ENCODE measurements around the gene PTPRR. TPM values are rescaled to one million over a fixed set of nuclear protein-coding genes. Genes with fewer than 3 reads are reported as not detected.
"Not testable (repeated sequence)": the region's sequence is repeated elsewhere in the genome, so short reads cannot be mapped to it uniquely, and the experiment has no call there.

PTPRR gene
- total RNA-seq, 4 donors from 2014 or later = 0.12 to 0.67 (median 0.45) TPM

DNA sequence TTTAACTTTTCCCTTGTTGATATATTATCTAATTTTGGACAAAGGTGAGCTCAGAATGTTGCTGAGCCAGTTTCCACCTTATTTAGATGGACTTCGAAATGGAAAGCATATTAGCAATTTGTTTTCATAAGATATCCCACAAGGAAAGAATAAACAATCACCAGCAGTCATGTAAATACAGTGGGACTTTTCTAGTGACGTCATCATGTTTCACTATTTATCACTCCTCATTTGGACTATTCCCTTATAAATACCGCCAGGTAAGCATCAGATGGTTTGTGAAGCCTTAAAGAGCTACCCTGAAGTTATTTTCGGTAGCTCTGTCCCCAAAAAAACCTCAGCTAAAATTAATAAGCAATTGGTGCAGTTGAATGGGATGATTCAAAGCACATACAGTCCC lies 110.7 kb downstream of the PTPRR start:
- H3K4me3 ChIP-seq = no peak overlapping the region
- TF ChIP-seq POLR2A (IDR thresholded peaks at IDR 0.05) (no peak), EP300 (IDR thresholded peaks at IDR 0.05) (no peak), CTCF (IDR thresholded peaks at IDR 0.05) (no peak), POLR2AphosphoS5 (IDR thresholded peaks at IDR 0.05) (no peak)
- H3K9me3 ChIP-seq = peaks cover 0 to 12% (median 0%) of the 10 kb centered on the region in 3 donors
- ATAC-seq = no peak
- H3K27me3 ChIP-seq = no peaks in the 10 kb centered on the region
- no peaks in the 10 kb centered on the region for H3K4me1 ChIP-seq
- no peak overlapping the region for H3K27ac ChIP-seq
- WGBS, 2 donors (ENCODE audit: low coverage in 1 of 2) = 56 to 68% methylated on average over 4 of the region's 4 CpGs
- no peaks in the 10 kb centered on the region for H3K36me3 ChIP-seq

GRCh38 chr12:70807993-70808392 lies 112.5 kb downstream of the PTPRR start:
- not testable (repeated sequence) for ATAC-seq, H3K27ac ChIP-seq, H3K9me3 ChIP-seq, H3K4me3 ChIP-seq, H3K36me3 ChIP-seq, H3K4me1 ChIP-seq, H3K27me3 ChIP-seq
- 45% methylated on average over 2 of the region's 2 CpGs; no CpG with 5 or more reads in 1 of the 2 donors for WGBS, 2 donors (ENCODE audit: low coverage in 1 of 2)

DNA sequence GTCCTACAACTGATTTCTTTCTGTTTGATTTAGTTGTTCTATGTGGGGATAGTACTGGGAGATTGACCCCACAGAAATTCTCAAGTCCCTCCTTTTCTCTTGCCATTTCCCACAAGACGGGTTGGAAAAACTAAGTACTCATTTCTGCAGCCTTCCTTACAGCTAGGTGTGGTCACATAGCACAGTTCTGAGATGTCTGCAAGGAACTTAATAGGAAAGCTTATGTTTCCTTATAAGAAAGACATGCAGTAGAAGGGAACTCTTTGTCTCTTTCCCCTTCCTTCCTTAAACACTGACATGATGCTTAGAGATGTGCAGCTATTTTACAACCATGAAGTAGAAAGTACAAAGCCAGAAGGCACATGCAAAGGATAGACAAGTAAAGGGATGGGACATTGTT lies 113.7 kb downstream of the PTPRR start:
- no peaks in the 10 kb centered on the region for H3K27me3 ChIP-seq
- 100% methylated on average over 1 of the region's 1 CpG; no CpG with 5 or more reads in 1 of the 2 donors for WGBS, 2 donors (ENCODE audit: low coverage in 1 of 2)
- H3K9me3 ChIP-seq = peaks cover 0 to 5% (median 0%) of the 10 kb centered on the region in 3 donors
- no peak overlapping the region for H3K27ac ChIP-seq
- TF ChIP-seq POLR2A (IDR thresholded peaks at IDR 0.05) = no peak
- no peak for TF ChIP-seq EP300 (IDR thresholded peaks at IDR 0.05)
- TF ChIP-seq POLR2AphosphoS5 (IDR thresholded peaks at IDR 0.05) = no peak
- TF ChIP-seq CTCF (IDR thresholded peaks at IDR 0.05) = no peak
- no peak for ATAC-seq
- H3K4me3 ChIP-seq = no peak overlapping the region
- H3K36me3 ChIP-seq = no peaks in the 10 kb centered on the region
- H3K4me1 ChIP-seq = no peaks in the 10 kb centered on the region

GRCh38 chr12:70806043-70806442 lies 114.5 kb downstream of the PTPRR start:
- no peak for ATAC-seq
- Histone ChIP-seq H3K4me3 (no peak overlapping the region), H3K36me3 (no peaks in the 10 kb centered on the region), H3K9me3 (peaks cover 0 to 5% (median 0%) of the 10 kb centered on the region in 3 donors), H3K27ac (no peak overlapping the region), H3K27me3 (no peaks in the 10 kb centered on the region), H3K4me1 (no peaks in the 10 kb centered on the region)
- TF ChIP-seq POLR2AphosphoS5 (IDR thresholded peaks at IDR 0.05) (no peak), CTCF (IDR thresholded peaks at IDR 0.05) (no peak), POLR2A (IDR thresholded peaks at IDR 0.05) (no peak), EP300 (IDR thresholded peaks at IDR 0.05) (no peak)
- WGBS, 2 donors (ENCODE audit: low coverage in 1 of 2) = 50 to 75% methylated on average over 1 of the region's 1 CpG

GRCh38 chr12:70798016-70798783 lies 122.3 kb downstream of the PTPRR start:
- WGBS, 2 donors (ENCODE audit: low coverage in 1 of 2) = 62 to 90% methylated on average over 2 of the region's 2 CpGs

More at GRCh38 chr12:70798016-70798783, 122.3 kb downstream of the PTPRR start:
- Histone ChIP-seq H3K27me3 (no peaks in the 10 kb centered on the region), H3K4me1 (no peaks in the 10 kb centered on the region), H3K27ac (no peak overlapping the region), H3K9me3 (no peaks in the 10 kb centered on the region), H3K4me3 (no peak overlapping the region), H3K36me3 (no peaks in the 10 kb centered on the region)
- TF ChIP-seq POLR2AphosphoS5 (IDR thresholded peaks at IDR 0.05) (no peak), CTCF (IDR thresholded peaks at IDR 0.05) (no peak)
- no peak for ATAC-seq

Measured in gastroesophageal sphincter (tissue), 4 donors.